ENCODE measurements around the gene BOK. TPM values are rescaled to one million over a fixed set of nuclear protein-coding genes. Genes with fewer than 3 reads are reported as not detected.

The BOK gene, protein sequence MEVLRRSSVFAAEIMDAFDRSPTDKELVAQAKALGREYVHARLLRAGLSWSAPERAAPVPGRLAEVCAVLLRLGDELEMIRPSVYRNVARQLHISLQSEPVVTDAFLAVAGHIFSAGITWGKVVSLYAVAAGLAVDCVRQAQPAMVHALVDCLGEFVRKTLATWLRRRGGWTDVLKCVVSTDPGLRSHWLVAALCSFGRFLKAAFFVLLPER
- total RNA-seq (10 to 100 TPM in 1 of 2 donors, 1 to 10 TPM in 1; 6.3 to 11.6 TPM), polyA plus RNA-seq (1 to 10 TPM; 3.1 to 4.7 TPM)
- long read RNA-seq, donor 1, partial matches to known transcripts = 12 of 17 reads
- long read RNA-seq, donor 1, other reads (novel, unspliced or antisense) = 2 of 17 reads
- long read RNA-seq, donor 2, transcript BOK-201 (5 exons, 2,657 nt) = major isoform, 8 of 26 reads
- long read RNA-seq, donor 2, partial matches to known transcripts = 5 of 26 reads
- long read RNA-seq, donor 2, other reads (novel, unspliced or antisense) = 13 of 26 reads

- 1 to 4% methylated on average over 62 to 98 of the region's 98 CpGs for WGBS, 2 donors
- H3K36me3 ChIP-seq (ENCODE audit: control insufficient read depth in 1 of 2, insufficient read depth in 2 of 2, low read length in 1 of 2) = no peaks in the 10 kb centered on the region
- H3K27ac ChIP-seq (ENCODE audit: low read depth in 1 of 2, low read length in 2 of 2) = no peak within 1 kb of the TSS
- no peaks in the 10 kb centered on the region for H3K4me1 ChIP-seq (ENCODE audit: control insufficient read depth in 1 of 2, insufficient read depth in 2 of 2, low read length in 2 of 2)
- H3K9me3 ChIP-seq (ENCODE audit: control insufficient read depth, low read length) = peaks cover 8% of the 10 kb centered on the region
- peak within 1 kb of the TSS; percentile 28 to 34 for H3K4me3 ChIP-seq (ENCODE audit: low read length in 2 of 2)
- intact Hi-C loops (cut with DNase I) = no loop called here
- ATAC-seq (ENCODE audit: low FRiP score) (no peak), DNase-seq (peak in 1 of 2 donors; percentile 73)
- no peaks in the 10 kb centered on the region for H3K27me3 ChIP-seq (ENCODE audit: control insufficient read depth in 1 of 2, insufficient read depth in 2 of 2, low read length in 1 of 2)
Measured at GRCh38 chr2:241558532-241559322, at the start of gene BOK. TSS of gene BOK (plus strand) at chr2:241558745. CDS start at chr2:241559484, 739 bp downstream.

DNA sequence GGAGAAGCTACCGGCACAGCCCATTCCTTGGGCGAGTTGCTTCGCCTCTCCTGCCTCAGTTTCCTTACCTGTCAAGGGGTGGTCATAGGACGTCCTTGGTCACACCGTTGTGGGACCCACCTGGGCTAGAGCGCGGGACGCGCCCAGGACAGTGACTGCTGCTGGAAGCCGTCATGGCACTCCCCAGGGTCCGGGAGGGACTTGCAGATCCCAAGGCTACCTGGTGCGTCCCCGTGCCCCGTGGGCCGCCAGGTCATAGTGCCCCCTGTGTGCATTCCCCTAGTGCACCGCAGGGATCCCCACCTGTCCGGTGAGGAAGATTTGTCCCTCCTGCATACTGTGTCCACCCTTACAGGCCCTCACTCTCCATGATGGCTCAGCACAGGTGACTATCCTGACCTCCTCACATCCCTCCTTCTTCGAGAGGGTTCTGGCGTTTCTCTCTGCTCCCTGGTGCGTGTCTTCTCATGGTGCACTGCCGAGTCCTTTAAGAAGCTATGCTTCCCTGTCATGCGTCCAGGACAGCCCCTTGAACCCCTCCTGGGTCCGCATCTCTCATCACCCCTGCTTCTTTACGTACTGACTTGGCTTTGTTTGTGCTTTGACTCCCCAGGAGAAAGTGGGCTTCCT, 49.3 kb upstream of the BOK start:
- no peaks in the 10 kb centered on the region for H3K36me3 ChIP-seq (ENCODE audit: control insufficient read depth in 1 of 2, insufficient read depth in 2 of 2, low read length in 1 of 2)
- ATAC-seq (ENCODE audit: low FRiP score) (peak; percentile 1), DNase-seq (no peak)
- H3K27ac ChIP-seq (ENCODE audit: low read depth in 1 of 2, low read length in 2 of 2) = no peak overlapping the region
- no peaks in the 10 kb centered on the region for H3K4me1 ChIP-seq (ENCODE audit: control insufficient read depth in 1 of 2, insufficient read depth in 2 of 2, low read length in 2 of 2)
- intact Hi-C loops (cut with DNase I) = loop anchor here in 1 of 2 donors (5.0 kb wide), 2 partner anchors 53 to 103 kb away; no protein-coding TSS in a partner anchor
- H3K27me3 ChIP-seq (ENCODE audit: control insufficient read depth in 1 of 2, insufficient read depth in 2 of 2, low read length in 1 of 2) = no peaks in the 10 kb centered on the region
- no peaks in the 10 kb centered on the region for H3K9me3 ChIP-seq (ENCODE audit: control insufficient read depth, low read length)
- peak overlapping the region in 1 of 2 donors; percentile 12 for H3K4me3 ChIP-seq (ENCODE audit: low read length in 2 of 2)
- WGBS, 2 donors = 22% methylated on average over 24 of the region's 24 CpGs

GRCh38 chr2:241511091-241511741, 47.3 kb upstream of the BOK start:
- no peak overlapping the region for H3K4me3 ChIP-seq (ENCODE audit: low read length in 2 of 2)
- H3K36me3 ChIP-seq (ENCODE audit: control insufficient read depth in 1 of 2, insufficient read depth in 2 of 2, low read length in 1 of 2) = no peaks in the 10 kb centered on the region
- WGBS, 2 donors = 95 to 97% methylated on average over 6 of the region's 6 CpGs
- ATAC-seq (ENCODE audit: low FRiP score) (no peak), DNase-seq (peak in 1 of 2 donors; percentile 33)
- no peaks in the 10 kb centered on the region for H3K9me3 ChIP-seq (ENCODE audit: control insufficient read depth, low read length)
- no peak overlapping the region for H3K27ac ChIP-seq (ENCODE audit: low read depth in 1 of 2, low read length in 2 of 2)
- no peaks in the 10 kb centered on the region for H3K27me3 ChIP-seq (ENCODE audit: control insufficient read depth in 1 of 2, insufficient read depth in 2 of 2, low read length in 1 of 2)
- intact Hi-C loops (cut with DNase I) = no loop called here
- no peaks in the 10 kb centered on the region for H3K4me1 ChIP-seq (ENCODE audit: control insufficient read depth in 1 of 2, insufficient read depth in 2 of 2, low read length in 2 of 2)

DNA sequence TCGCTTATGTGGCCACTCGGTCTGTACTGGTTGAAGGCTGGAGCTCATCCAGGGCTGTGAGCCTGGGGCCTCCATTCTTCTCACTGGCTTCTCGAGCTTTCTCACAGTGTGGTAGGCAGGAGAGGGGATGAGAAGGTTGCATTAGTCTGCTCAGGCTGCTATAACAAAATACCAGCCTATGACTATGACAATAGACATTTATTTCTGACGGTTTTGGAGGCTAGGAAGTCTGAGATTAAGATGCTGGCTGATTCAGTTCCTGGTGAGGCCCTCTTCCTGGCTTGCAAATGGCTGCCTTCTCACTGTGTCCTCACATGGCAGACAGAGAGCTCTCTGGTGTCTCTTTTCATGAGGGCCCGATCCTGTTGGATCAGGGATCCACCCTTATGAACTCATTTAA, 44.0 kb upstream of the BOK start:
- no peak overlapping the region for H3K27ac ChIP-seq (ENCODE audit: low read depth in 1 of 2, low read length in 2 of 2)
- DNase-seq (no peak), ATAC-seq (ENCODE audit: low FRiP score) (no peak)
- no peaks in the 10 kb centered on the region for H3K27me3 ChIP-seq (ENCODE audit: control insufficient read depth in 1 of 2, insufficient read depth in 2 of 2, low read length in 1 of 2)
- no peak overlapping the region for H3K4me3 ChIP-seq (ENCODE audit: low read length in 2 of 2)
- intact Hi-C loops (cut with DNase I) = no loop called here
- no peaks in the 10 kb centered on the region for H3K36me3 ChIP-seq (ENCODE audit: control insufficient read depth in 1 of 2, insufficient read depth in 2 of 2, low read length in 1 of 2)
- 65% methylated on average over 5 of the region's 5 CpGs for WGBS, 2 donors
- no peaks in the 10 kb centered on the region for H3K4me1 ChIP-seq (ENCODE audit: control insufficient read depth in 1 of 2, insufficient read depth in 2 of 2, low read length in 2 of 2)
- no peaks in the 10 kb centered on the region for H3K9me3 ChIP-seq (ENCODE audit: control insufficient read depth, low read length)

- WGBS, 2 donors = 35 to 44% methylated on average over 10 of the region's 10 CpGs
- no peak for DNase-seq
- Histone ChIP-seq H3K4me1 (ENCODE audit: control insufficient read depth in 1 of 2, insufficient read depth in 2 of 2, low read length in 2 of 2) (no peaks in the 10 kb centered on the region), H3K9me3 (ENCODE audit: control insufficient read depth, low read length) (no peaks in the 10 kb centered on the region), H3K36me3 (ENCODE audit: control insufficient read depth in 1 of 2, insufficient read depth in 2 of 2, low read length in 1 of 2) (no peaks in the 10 kb centered on the region), H3K27ac (ENCODE audit: low read depth in 1 of 2, low read length in 2 of 2) (no peak overlapping the region), H3K27me3 (ENCODE audit: control insufficient read depth in 1 of 2, insufficient read depth in 2 of 2, low read length in 1 of 2) (no peaks in the 10 kb centered on the region), H3K4me3 (ENCODE audit: low read length in 2 of 2) (no peak overlapping the region)
- intact Hi-C loops (cut with DNase I) = no loop called here
- no peak for ATAC-seq (ENCODE audit: low FRiP score)
Measured at GRCh38 chr2:241514986-241515737, 43.4 kb upstream of the BOK start.

DNA sequence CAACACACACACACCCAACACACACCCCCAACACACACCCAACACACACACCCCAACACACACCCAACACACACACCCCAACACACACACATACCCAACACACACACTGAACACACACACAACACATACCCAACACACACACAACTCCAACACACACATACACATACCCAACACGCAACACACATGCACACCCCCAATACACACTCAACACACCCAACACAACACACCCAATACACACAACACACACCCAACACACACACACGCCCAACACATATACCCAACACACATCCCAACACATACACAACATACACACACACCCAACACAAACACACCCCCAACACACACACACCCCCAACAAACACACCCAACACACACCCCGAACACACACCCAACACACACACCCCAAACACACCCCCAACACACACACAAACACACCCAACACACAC, 42.0 kb upstream of the BOK start:
- Histone ChIP-seq H3K27ac (ENCODE audit: low read depth in 1 of 2, low read length in 2 of 2) (no peak overlapping the region), H3K9me3 (ENCODE audit: control insufficient read depth, low read length) (no peaks in the 10 kb centered on the region), H3K36me3 (ENCODE audit: control insufficient read depth in 1 of 2, insufficient read depth in 2 of 2, low read length in 1 of 2) (no peaks in the 10 kb centered on the region), H3K4me3 (ENCODE audit: low read length in 2 of 2) (no peak overlapping the region), H3K4me1 (ENCODE audit: control insufficient read depth in 1 of 2, insufficient read depth in 2 of 2, low read length in 2 of 2) (no peaks in the 10 kb centered on the region), H3K27me3 (ENCODE audit: control insufficient read depth in 1 of 2, insufficient read depth in 2 of 2, low read length in 1 of 2) (no peaks in the 10 kb centered on the region)
- ATAC-seq (ENCODE audit: low FRiP score) = no peak
- DNase-seq = no peak
- intact Hi-C loops (cut with DNase I) = no loop called here
- 94 to 96% methylated on average over 3 of the region's 3 CpGs for WGBS, 2 donors

DNA sequence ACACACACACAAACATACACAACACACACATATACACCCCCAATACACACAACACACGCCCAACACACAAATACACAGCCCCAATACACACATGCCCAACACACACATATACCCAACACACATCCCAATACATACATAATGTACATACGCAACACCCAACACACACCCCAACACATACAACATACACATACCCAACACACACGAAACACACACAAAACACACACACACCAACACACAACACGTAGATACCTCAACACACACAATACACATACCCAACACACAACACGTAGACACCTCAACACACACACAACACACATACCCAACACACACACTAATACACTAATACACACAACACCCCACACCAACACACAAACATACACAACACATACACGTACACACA, 41.2 kb upstream of the BOK start:
- Histone ChIP-seq H3K4me1 (ENCODE audit: control insufficient read depth in 1 of 2, insufficient read depth in 2 of 2, low read length in 2 of 2) (no peaks in the 10 kb centered on the region), H3K27ac (ENCODE audit: low read depth in 1 of 2, low read length in 2 of 2) (no peak overlapping the region), H3K36me3 (ENCODE audit: control insufficient read depth in 1 of 2, insufficient read depth in 2 of 2, low read length in 1 of 2) (no peaks in the 10 kb centered on the region), H3K4me3 (ENCODE audit: low read length in 2 of 2) (no peak overlapping the region), H3K9me3 (ENCODE audit: control insufficient read depth, low read length) (no peaks in the 10 kb centered on the region), H3K27me3 (ENCODE audit: control insufficient read depth in 1 of 2, insufficient read depth in 2 of 2, low read length in 1 of 2) (no peaks in the 10 kb centered on the region)
- no peak for ATAC-seq (ENCODE audit: low FRiP score)
- 93 to 95% methylated on average over 6 of the region's 6 CpGs for WGBS, 2 donors
- intact Hi-C loops (cut with DNase I) = no loop called here
- DNase-seq = no peak

DNA sequence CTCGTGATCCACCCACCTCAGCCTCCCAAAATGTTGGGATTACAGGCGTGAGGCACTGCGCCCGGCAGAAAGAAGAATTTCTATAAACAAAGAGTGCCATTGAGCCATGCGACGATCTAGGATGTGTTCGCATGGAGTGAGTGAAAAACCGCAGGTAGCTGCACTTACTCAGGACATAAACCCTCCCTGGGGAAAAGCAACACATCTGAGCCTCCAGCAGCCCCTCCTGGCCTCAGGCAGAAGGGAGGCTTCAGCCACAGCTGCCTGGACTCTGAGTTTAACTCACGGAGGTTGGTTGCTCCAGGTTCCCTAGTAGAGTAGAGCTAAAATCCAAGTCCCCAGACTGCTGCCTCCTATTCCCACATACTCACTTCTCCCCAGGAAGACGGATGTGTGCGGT, 38.9 kb upstream of the BOK start:
- intact Hi-C loops (cut with DNase I) = no loop called here
- H3K27ac ChIP-seq (ENCODE audit: low read depth in 1 of 2, low read length in 2 of 2) = no peak overlapping the region
- no peaks in the 10 kb centered on the region for H3K36me3 ChIP-seq (ENCODE audit: control insufficient read depth in 1 of 2, insufficient read depth in 2 of 2, low read length in 1 of 2)
- H3K27me3 ChIP-seq (ENCODE audit: control insufficient read depth in 1 of 2, insufficient read depth in 2 of 2, low read length in 1 of 2) = no peaks in the 10 kb centered on the region
- H3K9me3 ChIP-seq (ENCODE audit: control insufficient read depth, low read length) = no peaks in the 10 kb centered on the region
- WGBS, 2 donors = 59 to 65% methylated on average over 11 of the region's 11 CpGs
- H3K4me3 ChIP-seq (ENCODE audit: low read length in 2 of 2) = no peak overlapping the region
- DNase-seq = no peak
- no peak for ATAC-seq (ENCODE audit: low FRiP score)
- H3K4me1 ChIP-seq (ENCODE audit: control insufficient read depth in 1 of 2, insufficient read depth in 2 of 2, low read length in 2 of 2) = no peaks in the 10 kb centered on the region
